DMS79 (cell line): Measurements from ENCODE around the gene MANSC1.

Experiments
- DNase-seq: peaks from one replicate; lab custom pipeline; 2025; lab: John Stamatoyannopoulos, UW

The MANSC1 gene

GRCh38 chr12:12349711-12350665, at the start of gene MANSC1:
Gene MANSC1, minus strand, starts transcription at chr12:12350242. Its CDS starts 6,928 bp downstream, at chr12:12343314.
- DNase-seq: peak; percentile 85

GRCh38 chr12:12399161-12399560, 49.1 kb upstream of the MANSC1 start:
- no peak for DNase-seq

DNA sequence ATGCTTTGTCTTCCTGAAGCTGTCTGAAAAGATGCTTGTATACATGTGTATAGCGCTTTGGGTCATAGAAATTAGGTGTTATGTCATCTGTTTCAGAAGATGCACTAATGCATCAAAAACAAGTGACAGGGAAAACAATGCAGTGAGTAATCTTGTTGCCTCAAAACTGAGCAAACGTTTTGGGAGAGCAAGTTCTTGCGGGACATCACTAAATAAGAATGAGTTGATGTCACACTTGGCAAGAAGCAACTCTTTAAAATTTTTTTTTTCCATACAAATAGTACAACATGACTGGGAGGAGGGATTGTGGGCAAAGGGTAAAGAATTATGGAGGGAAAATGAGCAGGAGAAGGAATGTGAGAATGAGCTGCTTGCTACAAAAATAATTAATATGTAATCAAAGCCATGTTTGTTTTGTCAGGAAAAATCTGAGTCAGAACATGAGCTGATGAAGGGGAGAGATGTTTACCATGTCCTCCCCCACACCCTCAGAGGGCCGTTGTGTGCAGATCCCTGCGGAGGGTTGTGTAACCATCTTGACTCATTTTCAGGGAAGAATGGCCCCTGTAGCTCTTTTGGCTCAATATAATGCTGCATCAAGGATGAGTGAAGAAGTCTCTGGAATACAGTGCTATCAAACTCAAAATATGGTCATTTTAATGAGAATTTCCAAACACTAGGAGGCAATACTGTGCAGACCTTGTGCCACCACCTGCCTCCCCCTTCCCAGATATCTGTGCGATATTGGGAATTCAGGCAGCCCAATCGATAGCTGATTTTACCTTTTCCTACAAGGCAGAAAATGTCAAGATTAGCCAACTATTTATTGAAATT, 48.2 kb upstream of the MANSC1 start:
- no peak for DNase-seq

- DNase-seq: no peak
Observed at GRCh38 chr12:12397184-12397583, 47.1 kb upstream of the MANSC1 start.

DNA sequence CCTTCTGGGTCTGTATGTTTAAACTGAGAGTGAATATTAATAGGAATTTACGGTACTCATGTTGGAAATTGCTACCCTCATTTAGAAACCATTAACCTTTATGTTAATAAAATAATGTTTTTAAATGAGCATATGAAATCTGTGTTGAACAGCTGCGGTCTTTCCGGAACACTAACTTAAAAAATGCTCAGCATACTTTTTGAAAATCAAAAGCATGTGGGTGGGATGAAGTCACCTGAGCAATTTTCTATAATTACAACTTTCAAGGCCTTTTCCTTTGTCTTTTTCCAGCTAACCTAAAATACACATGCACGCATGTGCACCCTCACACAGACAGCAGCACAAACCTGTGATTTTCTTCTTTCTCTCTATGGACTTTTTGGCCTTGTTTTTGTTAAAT, 46.7 kb upstream of the MANSC1 start:
- DNase-seq: no peak

- DNase-seq: no peak
Observed at GRCh38 chr12:12393171-12393570, 43.1 kb upstream of the MANSC1 start.

- no peak for DNase-seq
Observed at GRCh38 chr12:12392413-12392812, 42.4 kb upstream of the MANSC1 start.

DNA sequence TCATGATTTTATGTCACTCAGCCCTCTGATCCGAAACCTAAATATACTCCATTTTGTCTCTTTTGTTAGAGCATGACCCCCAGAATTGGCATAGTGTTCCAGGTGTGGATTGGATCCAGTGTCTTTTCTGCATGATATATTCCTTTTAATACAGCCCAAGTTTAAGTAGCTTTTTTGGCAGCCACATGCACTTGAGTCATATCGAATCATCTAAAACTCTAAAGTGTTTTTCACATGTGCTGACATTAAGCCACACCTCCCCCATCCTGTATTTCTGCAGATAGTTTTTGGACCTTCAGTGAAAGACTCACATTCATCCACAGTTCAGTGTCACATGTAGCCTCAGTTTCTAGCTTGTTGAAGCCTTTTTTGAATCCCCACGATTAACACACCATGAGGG, 37.5 kb upstream of the MANSC1 start:
- peak; percentile 85 for DNase-seq

GRCh38 chr12:12384571-12385340, 34.7 kb upstream of the MANSC1 start:
- DNase-seq: no peak

DNA sequence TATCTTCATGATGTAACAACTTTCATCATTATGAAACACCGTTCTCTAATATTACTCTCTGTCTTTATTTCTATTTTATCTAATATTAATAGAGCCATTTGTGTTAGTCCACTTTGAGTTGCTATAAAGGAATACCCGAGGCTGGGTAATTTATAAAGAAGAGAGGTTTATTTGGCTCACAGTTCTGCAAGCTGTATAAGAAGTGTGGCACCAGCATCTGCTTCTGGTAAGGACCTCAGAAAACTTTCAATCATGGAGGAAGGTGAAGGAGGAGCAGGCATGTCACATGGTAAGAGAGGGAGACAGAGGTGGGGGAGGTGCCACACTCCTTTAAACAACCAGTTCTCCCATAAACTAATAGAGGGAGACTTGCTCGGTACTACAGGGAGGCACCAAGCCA, 31.9 kb upstream of the MANSC1 start:
- no peak for DNase-seq

GRCh38 chr12:12380949-12381593, 31.0 kb upstream of the MANSC1 start:
- DNase-seq: no peak

DNA sequence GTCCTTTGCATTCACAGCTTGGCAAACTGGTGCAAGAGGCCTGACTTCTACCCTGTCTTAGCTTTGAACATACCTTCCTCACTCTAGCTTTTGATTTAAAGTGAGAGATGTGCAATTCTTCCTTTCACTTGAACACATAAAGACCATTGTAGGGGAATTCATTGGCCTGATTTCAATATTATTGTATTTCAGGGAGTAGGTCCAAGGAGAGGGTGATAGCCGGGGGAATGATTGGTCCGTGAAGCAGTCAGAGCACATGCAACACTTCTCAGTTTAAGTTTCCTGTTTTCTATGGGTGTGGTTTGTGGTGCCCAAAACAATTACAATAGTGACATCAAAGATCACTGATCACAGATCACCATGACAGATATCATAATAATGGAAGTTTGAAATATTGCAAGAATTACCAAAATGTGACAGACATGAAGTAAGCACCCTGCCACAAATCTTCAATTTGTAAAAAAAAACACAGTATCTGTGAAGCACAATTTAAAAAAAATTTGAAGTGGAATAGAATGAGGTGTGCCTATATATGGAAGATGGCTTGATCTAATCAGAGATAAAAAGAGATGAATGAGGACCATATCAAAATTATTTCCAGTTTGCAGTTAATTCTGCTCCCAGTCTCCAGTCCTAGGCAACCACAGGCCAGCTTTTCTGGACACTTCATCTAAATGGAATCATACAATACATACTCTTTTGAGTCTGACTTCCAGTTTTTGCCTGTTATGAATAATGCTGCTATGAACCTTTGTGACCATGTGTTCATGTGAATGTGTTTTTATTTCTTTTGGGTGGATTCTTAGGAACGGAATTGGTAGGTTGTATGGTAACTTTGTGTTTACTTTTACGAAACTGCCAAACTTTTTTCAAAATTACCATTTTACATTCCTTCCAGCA, 30.0 kb upstream of the MANSC1 start:
- no peak for DNase-seq

GRCh38 chr12:12378616-12379015, 28.6 kb upstream of the MANSC1 start:
- DNase-seq: no peak

- peak; percentile 69 for DNase-seq
Observed at GRCh38 chr12:12376646-12377448, 26.8 kb upstream of the MANSC1 start.

DNA sequence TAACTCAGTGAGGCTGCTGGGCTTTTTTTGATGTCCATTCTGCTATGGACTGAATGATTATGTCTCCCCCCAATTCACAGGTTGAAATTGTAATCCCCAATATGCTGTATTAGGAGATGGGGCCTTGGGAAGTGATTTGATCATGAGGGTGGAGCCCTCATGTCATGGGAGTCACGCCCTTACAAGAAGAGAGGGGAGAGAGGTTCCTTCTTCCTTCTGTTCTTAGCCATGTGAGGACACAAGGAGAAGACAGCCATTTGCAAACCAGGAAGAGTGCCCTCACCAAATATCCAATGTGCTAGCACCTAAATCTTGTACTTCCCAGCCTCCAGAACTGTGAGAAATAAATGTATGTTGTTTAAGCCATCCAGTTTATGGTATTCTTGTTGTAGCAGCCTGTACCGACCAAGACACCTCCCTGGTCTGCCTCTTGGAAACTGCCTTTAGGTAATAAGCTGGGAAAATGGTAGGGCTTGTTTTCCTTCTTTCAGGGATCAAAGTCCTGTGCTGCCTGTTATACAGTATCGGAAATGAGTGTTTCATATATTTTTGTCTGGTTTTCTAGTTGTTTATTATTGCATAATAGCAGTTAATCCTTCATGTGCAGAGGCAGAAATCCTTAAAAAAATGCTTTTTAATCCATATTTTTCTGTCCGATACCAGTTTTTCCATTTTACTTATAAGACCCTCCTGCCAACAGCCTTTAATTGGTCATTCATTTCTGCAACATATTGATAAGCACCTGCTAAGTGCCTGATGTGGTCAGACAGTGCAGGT, 23.1 kb upstream of the MANSC1 start:
- DNase-seq: no peak

GRCh38 chr12:12367482-12367998, 17.5 kb upstream of the MANSC1 start:
- no peak for DNase-seq

GRCh38 chr12:12366701-12367481, 16.8 kb upstream of the MANSC1 start:
- DNase-seq: no peak

- no peak for DNase-seq
Observed at GRCh38 chr12:12365931-12366431, 15.9 kb upstream of the MANSC1 start.
